Fibroblast of lung (primary cell): ENCODE data around the gene LCE4A.
"Not testable (repeated sequence)": the region's sequence is repeated elsewhere in the genome, so short reads cannot be mapped to it uniquely, and the experiment has no call there.

Experiments used
- CTCF ChIP-seq, 2 donors: IDR thresholded peaks in 1 of 2; conservative IDR thresholded peaks in 1 of 2; 1 replicate in 1 of 2; 2 replicates in 1 of 2; pipeline ENCODE4 v1.5.1; 2011 to 2012; ENCODE audit warnings: low read length in 2 of 2, control low read depth in 1 of 2, inconsistent platforms in 1 of 2, low read depth in 1 of 2, mild to moderate bottlenecking in 1 of 2
- EZH2 ChIP-seq: IDR thresholded peaks from 2 replicates; pipeline ENCODE4 v1.5.1; 2012; ENCODE audit warnings: low read length, control low read depth, mild to moderate bottlenecking; ENCODE audit errors: missing control alignments

- TF ChIP-seq CTCF (conservative IDR thresholded peaks at IDR 0.05 in 1 of 2, IDR thresholded peaks at IDR 0.05 in 1 of 2; ENCODE audit: low read depth in 1 of 2, low read length in 2 of 2); EZH2: not testable (repeated sequence)
Observed at GRCh38 chr1:152685823-152686222, 22.1 kb upstream of the LCE4A start, which contains the start of gene LCE2B.
